Tracheal epithelial cell (primary cell): ENCODE measurements around the gene RFX4. TPM values are rescaled to one million over a fixed set of nuclear protein-coding genes. Genes with fewer than 3 reads are reported as not detected.

Experiments
- total RNA-seq: library from RNA; depleted of rRNA; stranded (reverse); fragments of >200 nt; gene quantifications from 2 replicates; pipeline ENCODE4 v1.2.1, GENCODE V29; 2014

Gene RFX4
- not detected in 2 replicates for total RNA-seq

GRCh38 chr12:106582641-106583230 is at the start of gene RFX4:
Gene RFX4 (plus strand): TSS chr12:106583004. CDS start chr12:106583321, 317 bp downstream.

DNA sequence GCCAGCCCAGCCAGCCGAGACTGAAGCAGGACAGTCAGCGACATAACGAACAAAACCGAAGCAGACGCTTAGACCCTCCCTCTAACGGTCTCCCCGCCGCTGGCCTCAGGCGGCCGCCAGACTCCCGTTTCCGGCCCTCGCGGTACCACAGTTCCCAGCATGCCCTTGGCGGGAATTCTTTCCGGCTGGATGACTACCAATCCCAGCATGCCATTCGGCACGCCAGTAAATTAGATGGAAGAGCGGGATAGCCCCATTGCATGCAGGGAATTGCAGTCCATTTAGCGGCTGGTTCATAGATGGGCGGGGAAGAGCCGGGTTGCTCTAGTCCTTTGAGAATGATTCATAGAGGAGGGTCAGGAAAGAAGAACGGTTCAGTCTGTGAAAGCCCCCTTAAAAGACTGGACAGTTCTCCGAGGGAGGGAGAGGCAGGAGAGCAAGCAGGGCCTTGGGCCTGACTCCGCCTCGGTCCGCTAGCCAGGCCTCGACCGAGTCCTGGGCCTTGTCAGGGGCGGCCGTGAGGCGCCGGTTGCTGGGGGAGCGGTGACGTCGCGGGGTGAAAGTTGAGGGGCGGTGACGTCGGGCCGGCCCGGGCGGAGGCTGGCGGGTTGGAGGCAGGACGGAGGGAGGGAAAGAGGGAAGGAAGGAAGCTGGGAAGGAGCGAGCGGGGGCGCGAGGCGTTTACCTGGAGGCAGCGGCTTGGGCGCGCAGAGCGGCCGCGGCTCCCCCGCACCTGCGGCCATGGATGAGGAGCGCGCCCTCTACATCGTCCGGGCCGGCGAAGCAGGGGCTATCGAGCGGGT is 191.4 kb downstream of the RFX4 start, which contains the start of gene RIC8B:
Gene RIC8B, plus strand, starts transcription at position 678 of the 803 bp plus-strand sequence. Its CDS starts 64 bp downstream, at position 742.

Other genes with a start within 250 kb of the RFX4 start
- 8.2 and 8.7 TPM in 2 replicates for gene POLR3B, start 225.3 kb upstream of the RFX4 start, total RNA-seq
- 4.8 and 6.2 TPM in 2 replicates for gene RIC8B, start 191.7 kb downstream of the RFX4 start, total RNA-seq